NCI-H345 (cell line): ENCODE data around the gene FES.
"Not testable (repeated sequence)": the region's sequence is repeated elsewhere in the genome, so short reads cannot be mapped to it uniquely, and the experiment has no call there.

Source experiments
- DNase-seq: peaks from one replicate; lab custom pipeline; 2025; lab: John Stamatoyannopoulos, UW

The FES gene

GRCh38 chr15:90883976-90884718, at the start of gene FES:
FES (plus strand) TSS chr15:90884504; CDS start chr15:90885046, 542 bp downstream.
- DNase-seq = no peak

GRCh38 chr15:90834626-90835025, 49.7 kb upstream of the FES start:
- no peak for DNase-seq

GRCh38 chr15:90836296-90836871, 47.9 kb upstream of the FES start:
- DNase-seq = peak; percentile 29

- DNase-seq = no peak
Measured at GRCh38 chr15:90837094-90837493, 47.2 kb upstream of the FES start.

- no peak for DNase-seq
Measured at GRCh38 chr15:90838139-90838538, 46.2 kb upstream of the FES start.

- no peak for DNase-seq
Measured at GRCh38 chr15:90838544-90838943, 45.8 kb upstream of the FES start.

GRCh38 chr15:90839187-90840071, 44.9 kb upstream of the FES start:
- DNase-seq = peak; percentile 6

- no peak for DNase-seq
Measured at GRCh38 chr15:90840157-90840855, 44.0 kb upstream of the FES start.

- DNase-seq = no peak
Measured at GRCh38 chr15:90840954-90841353, 43.4 kb upstream of the FES start.

GRCh38 chr15:90844696-90845095, 39.6 kb upstream of the FES start:
- DNase-seq = no peak

GRCh38 chr15:90845201-90845949, 38.9 kb upstream of the FES start:
- peak; percentile 52 for DNase-seq

- not testable (repeated sequence) for DNase-seq
Measured at GRCh38 chr15:90849424-90849823, 34.9 kb upstream of the FES start.

GRCh38 chr15:90851114-90851513, 33.2 kb upstream of the FES start:
- DNase-seq = no peak

GRCh38 chr15:90851940-90852339, 32.4 kb upstream of the FES start:
- no peak for DNase-seq

- DNase-seq = no peak
Measured at GRCh38 chr15:90855139-90855538, 29.2 kb upstream of the FES start.

GRCh38 chr15:90857337-90857736, 27.0 kb upstream of the FES start:
- no peak for DNase-seq

GRCh38 chr15:90857883-90858443, 26.3 kb upstream of the FES start:
- no peak for DNase-seq

GRCh38 chr15:90859234-90860131, 24.8 kb upstream of the FES start:
- DNase-seq = no peak

- DNase-seq = no peak
Measured at GRCh38 chr15:90860450-90860849, 23.9 kb upstream of the FES start.
